MCF 10A (cell line): Measurements from ENCODE around the gene RUBCN. TPM values are rescaled to one million over a fixed set of nuclear protein-coding genes. Genes with fewer than 3 reads are reported as not detected.
"Not testable (repeated sequence)": the region's sequence is repeated elsewhere in the genome, so short reads cannot be mapped to it uniquely, and the experiment has no call there.

Experiments
- BruUV-seq: library from RNA; stranded (reverse); fragments of 400-500 nt; replicated peaks from 2 replicates; lab custom pipeline; 2021; lab: Mats Ljungman, UMichigan
- CTCF ChIA-PET: fragments of 300-600 bp; sonication (Branson Sonifier 250); formaldehyde crosslinking; extraction: SDS; loops from one replicate; lab custom pipeline; 2021; ENCODE audit warnings: antibody characterized with exemption, inconsistent platforms; lab: Yijun Ruan, JAX
- POLR2A ChIA-PET: fragments of 300-600, 350-650 bp; sonication (Branson Sonifier 250); formaldehyde crosslinking; extraction: SDS; loops from one replicate; lab custom pipeline; 2020; ENCODE audit warnings: antibody characterized with exemption, inconsistent platforms; lab: Yijun Ruan, JAX
- DNase-seq: peaks from one replicate; pipeline ENCODE4 v3.0.0-alpha.2; 2018; ENCODE audit not compliant: unreplicated experiment
- H3K27ac Mint-ChIP-seq: one replicate; pipeline ENCODE4 v1.8.0; 2022; ENCODE audit warnings: mild to moderate bottlenecking, low read depth, mixed read lengths; ENCODE audit not compliant: unreplicated experiment
- H3K27me3 Mint-ChIP-seq: one replicate; pipeline ENCODE4 v1.8.0; 2022; ENCODE audit warnings: mixed read lengths; ENCODE audit not compliant: insufficient read depth, unreplicated experiment
- H3K36me3 Mint-ChIP-seq: one replicate; pipeline ENCODE4 v1.8.0; 2022; ENCODE audit warnings: mild to moderate bottlenecking, moderate library complexity, mixed read lengths; ENCODE audit not compliant: insufficient read depth, unreplicated experiment
- H3K4me1 Mint-ChIP-seq: one replicate; pipeline ENCODE4 v1.8.0; 2022; ENCODE audit warnings: mixed read lengths; ENCODE audit not compliant: insufficient read depth, unreplicated experiment
- H3K4me3 Mint-ChIP-seq: one replicate; pipeline ENCODE4 v1.8.0; 2022; ENCODE audit warnings: mild to moderate bottlenecking, moderate library complexity, mixed read lengths; ENCODE audit not compliant: unreplicated experiment
- H3K9me3 Mint-ChIP-seq: one replicate; pipeline ENCODE4 v1.8.0; 2022; ENCODE audit warnings: mixed read lengths; ENCODE audit not compliant: unreplicated experiment
- intact Hi-C: fragments of 100-400 bp; cut with micrococcal nuclease; formaldehyde crosslinking; loops from 2 replicates; pipeline ENCODE4 v1.14.1; 2022
- total RNA-seq: library from RNA; stranded (reverse); gene quantifications from 2 replicates; pipeline ENCODE4 v1.2.3, GENCODE V29; 2022
- TF ChIP-seq, protein P1 (sequence below): fragments of 200-600 bp; IDR thresholded peaks from one replicate; pipeline ENCODE4 v1.8.0; 2022; ENCODE audit warnings: antibody characterized with exemption, mild to moderate bottlenecking; ENCODE audit not compliant: unreplicated experiment

RUBCN gene
- total RNA-seq, 1 experiment from 2014 or later: 29.9 TPM

DNA sequence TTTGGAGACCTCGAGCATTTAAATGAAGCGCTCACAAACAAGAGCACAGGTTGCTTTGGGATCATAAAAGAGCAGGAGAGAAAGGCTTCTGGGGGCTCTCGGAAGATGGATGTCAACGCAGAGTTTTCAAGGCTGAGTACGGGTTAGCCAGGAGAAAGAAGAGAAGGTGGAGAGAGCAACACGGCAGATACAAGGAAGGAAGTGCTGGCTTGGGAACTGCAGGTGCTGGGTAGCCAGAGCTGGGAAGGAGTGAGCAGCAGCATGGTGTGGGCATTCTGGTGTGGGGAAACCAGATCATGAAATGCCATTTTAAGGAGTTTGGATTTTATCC lies 580 bp upstream of the RUBCN start:
- H3K36me3 Mint-ChIP-seq: no peaks in the 10 kb centered on the region
- DNase-seq: no peak
- TF ChIP-seq, protein P1, sequence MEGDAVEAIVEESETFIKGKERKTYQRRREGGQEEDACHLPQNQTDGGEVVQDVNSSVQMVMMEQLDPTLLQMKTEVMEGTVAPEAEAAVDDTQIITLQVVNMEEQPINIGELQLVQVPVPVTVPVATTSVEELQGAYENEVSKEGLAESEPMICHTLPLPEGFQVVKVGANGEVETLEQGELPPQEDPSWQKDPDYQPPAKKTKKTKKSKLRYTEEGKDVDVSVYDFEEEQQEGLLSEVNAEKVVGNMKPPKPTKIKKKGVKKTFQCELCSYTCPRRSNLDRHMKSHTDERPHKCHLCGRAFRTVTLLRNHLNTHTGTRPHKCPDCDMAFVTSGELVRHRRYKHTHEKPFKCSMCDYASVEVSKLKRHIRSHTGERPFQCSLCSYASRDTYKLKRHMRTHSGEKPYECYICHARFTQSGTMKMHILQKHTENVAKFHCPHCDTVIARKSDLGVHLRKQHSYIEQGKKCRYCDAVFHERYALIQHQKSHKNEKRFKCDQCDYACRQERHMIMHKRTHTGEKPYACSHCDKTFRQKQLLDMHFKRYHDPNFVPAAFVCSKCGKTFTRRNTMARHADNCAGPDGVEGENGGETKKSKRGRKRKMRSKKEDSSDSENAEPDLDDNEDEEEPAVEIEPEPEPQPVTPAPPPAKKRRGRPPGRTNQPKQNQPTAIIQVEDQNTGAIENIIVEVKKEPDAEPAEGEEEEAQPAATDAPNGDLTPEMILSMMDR: no peak
- H3K9me3 Mint-ChIP-seq: no peaks in the 10 kb centered on the region
- intact Hi-C loops: loop anchor here (1.0 to 2.0 kb wide), 2 partner anchors 25 to 66 kb away; no protein-coding TSS in a partner anchor
- peak overlapping the region; percentile 82 for H3K4me3 Mint-ChIP-seq
- H3K4me1 Mint-ChIP-seq: peaks cover 20% of the 10 kb centered on the region
- TSS peak; percentile 82 for BruUV-seq
- CTCF ChIA-PET: no interaction called here
- no peaks in the 10 kb centered on the region for H3K27me3 Mint-ChIP-seq
- H3K27ac Mint-ChIP-seq: peak overlapping the region; percentile 82
- POLR2A ChIA-PET: interaction anchor here (0.7 to 6.3 kb wide), 7 partner anchors 11 to 56 kb away, joined by 3 to 105 read pairs (median 4); partner anchors contain the start of gene FYTTD1

DNA sequence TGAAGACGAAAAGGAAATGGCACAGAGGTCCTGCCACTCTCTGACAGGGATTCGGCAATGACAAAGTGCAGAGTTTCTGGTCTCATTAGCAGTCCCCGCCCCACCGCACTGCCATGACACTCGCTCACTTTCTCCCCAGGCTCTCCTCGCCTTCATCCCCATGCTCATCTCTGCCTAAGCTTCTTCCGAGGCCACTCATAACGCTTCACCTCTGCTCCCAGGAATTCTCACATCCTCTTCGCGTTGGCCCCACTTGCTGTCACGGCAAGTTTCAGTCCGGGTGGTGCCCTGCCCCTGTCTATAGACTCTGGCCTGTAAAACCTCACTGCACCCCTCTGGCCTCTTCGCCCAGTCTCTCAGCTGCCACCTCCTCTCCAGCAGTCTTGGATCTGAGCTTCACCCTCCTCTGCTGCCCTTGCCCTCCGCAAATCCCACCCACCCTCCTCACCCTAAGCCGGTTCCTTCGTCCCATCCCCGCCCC lies 654 bp downstream of the RUBCN start:
- H3K36me3 Mint-ChIP-seq: no peaks in the 10 kb centered on the region
- H3K27me3 Mint-ChIP-seq: no peaks in the 10 kb centered on the region
- peak overlapping the region; percentile 82 for H3K4me3 Mint-ChIP-seq
- CTCF ChIA-PET: interaction anchor here (1.6 kb wide), 1 partner anchor 13 kb away, joined by 4 read pairs; no protein-coding TSS in a partner anchor
- TF ChIP-seq, protein P1: no peak
- H3K9me3 Mint-ChIP-seq: no peaks in the 10 kb centered on the region
- BruUV-seq: no TSS peak
- H3K27ac Mint-ChIP-seq: peak overlapping the region; percentile 72
- peak; percentile 12 for DNase-seq
- POLR2A ChIA-PET: interaction anchor here (0.6 to 6.3 kb wide), 8 partner anchors 10 to 66 kb away, joined by 3 to 105 read pairs (median 8); partner anchors contain the start of gene FYTTD1
- intact Hi-C loops: loop anchor here (2.0 kb wide), 1 partner anchor 67 kb away; no protein-coding TSS in a partner anchor
- peaks cover 20% of the 10 kb centered on the region for H3K4me1 Mint-ChIP-seq

DNA sequence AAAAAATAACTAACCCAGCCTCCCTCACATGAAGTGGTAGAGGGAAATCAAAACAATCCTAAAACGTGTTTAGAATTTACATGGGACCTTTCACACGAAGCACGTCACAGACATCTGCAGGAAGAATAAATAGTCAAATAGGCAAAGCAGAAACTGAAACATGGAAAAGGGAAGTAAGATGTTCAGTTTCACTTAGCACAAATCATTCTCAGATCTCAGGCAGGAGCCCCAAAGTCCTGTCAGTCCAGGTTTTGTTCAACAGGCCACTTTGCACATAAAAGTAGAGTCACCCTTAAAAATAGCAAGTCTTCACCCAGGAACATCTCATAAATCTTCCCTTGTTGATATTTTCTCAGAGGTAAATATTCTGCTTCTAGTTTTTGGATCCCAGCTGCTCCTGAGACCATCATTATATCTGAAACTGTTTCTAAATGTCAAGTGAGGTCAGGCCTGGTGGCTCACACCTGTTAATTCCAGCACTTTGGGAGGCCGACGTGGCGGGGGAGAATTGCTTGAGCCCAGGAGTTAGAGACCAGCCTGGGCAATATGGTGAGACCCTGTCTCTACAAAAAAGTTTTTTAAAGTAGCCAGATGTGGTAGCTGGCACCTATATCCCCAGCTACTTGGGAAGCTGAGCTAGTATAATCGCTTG lies 1.9 kb downstream of the RUBCN start:
- intact Hi-C loops: no loop called here
- no peak overlapping the region for H3K4me3 Mint-ChIP-seq
- TF ChIP-seq, protein P1: no peak
- CTCF ChIA-PET: interaction anchor here (0.6 to 1.6 kb wide), 3 partner anchors 11 to 1874 kb away, joined by 3 to 4 read pairs (median 3); no protein-coding TSS in a partner anchor
- no peaks in the 10 kb centered on the region for H3K9me3 Mint-ChIP-seq
- BruUV-seq: TSS peak; percentile 9
- DNase-seq: no peak
- H3K4me1 Mint-ChIP-seq: peaks cover 32% of the 10 kb centered on the region
- no peak overlapping the region for H3K27ac Mint-ChIP-seq
- no peaks in the 10 kb centered on the region for H3K36me3 Mint-ChIP-seq
- no peaks in the 10 kb centered on the region for H3K27me3 Mint-ChIP-seq
- POLR2A ChIA-PET: interaction anchor here (0.6 to 6.3 kb wide), 6 partner anchors 11 to 363 kb away, joined by 3 to 105 read pairs (median 8); partner anchors contain the start of gene FYTTD1

DNA sequence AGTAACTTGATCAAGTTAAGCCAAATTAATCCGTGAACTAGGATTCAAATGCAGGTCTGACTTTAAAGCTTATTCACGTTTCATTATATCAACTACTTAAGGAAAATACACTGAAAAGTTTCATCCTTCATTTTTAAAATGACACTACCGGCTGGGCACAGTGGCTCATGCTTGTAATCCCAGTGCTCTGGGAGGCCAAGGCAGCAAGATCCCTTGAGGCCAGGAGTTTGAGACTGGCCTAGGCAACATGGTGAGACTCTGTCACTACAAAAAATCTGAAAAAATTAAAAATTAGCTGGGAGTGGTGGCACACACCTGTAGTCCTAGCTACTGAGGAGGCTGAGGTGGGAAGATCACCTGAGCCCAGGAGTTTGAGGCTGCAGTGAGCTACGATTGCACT lies 3.7 kb downstream of the RUBCN start:
- TF ChIP-seq, protein P1: no peak
- no TSS peak for BruUV-seq
- H3K4me1 Mint-ChIP-seq: peaks cover 39% of the 10 kb centered on the region
- ChIA-PET CTCF (interaction anchor here (0.5 kb wide), 1 partner anchor 1434 kb away, joined by 5 read pairs; no protein-coding TSS in a partner anchor), POLR2A (interaction anchor here (1.2 to 6.3 kb wide), 4 partner anchors 10 to 17 kb away, joined by 6 to 105 read pairs (median 12); partner anchors contain the start of gene FYTTD1)
- H3K4me3 Mint-ChIP-seq: no peak overlapping the region
- DNase-seq: no peak
- intact Hi-C loops: no loop called here
- no peaks in the 10 kb centered on the region for H3K9me3 Mint-ChIP-seq
- H3K36me3 Mint-ChIP-seq: no peaks in the 10 kb centered on the region
- no peak overlapping the region for H3K27ac Mint-ChIP-seq
- no peaks in the 10 kb centered on the region for H3K27me3 Mint-ChIP-seq

DNA sequence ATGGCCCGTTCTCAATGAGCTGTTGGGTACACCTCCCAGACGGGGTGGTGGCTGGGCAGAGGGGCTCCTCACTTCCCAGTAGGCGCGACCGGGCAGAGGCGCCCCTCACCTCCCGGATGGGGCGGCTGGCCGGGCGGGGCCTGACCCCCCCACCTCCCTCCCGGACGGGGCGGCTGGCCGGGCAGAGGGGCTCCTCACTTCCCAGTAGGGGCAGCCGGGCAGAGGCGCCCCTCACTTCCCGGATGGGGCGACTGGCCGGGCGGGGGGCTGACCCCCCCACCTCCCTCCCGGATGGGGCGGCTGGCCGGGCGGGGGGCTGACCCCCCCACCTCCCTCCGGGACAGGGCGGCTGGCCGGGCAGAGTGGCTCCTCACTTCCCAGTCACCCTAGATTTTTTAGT lies 5.2 kb downstream of the RUBCN start:
- intact Hi-C loops: loop anchor here (2.0 kb wide), 1 partner anchor 19 kb away; no protein-coding TSS in a partner anchor
- not testable (repeated sequence) for BruUV-seq

More for the DNA sequence above, 5.2 kb downstream of the RUBCN start:
- H3K27me3 Mint-ChIP-seq, H3K36me3 Mint-ChIP-seq, DNase-seq, H3K4me3 Mint-ChIP-seq, CTCF ChIA-PET, H3K9me3 Mint-ChIP-seq, H3K27ac Mint-ChIP-seq: not testable (repeated sequence)
- peaks cover 31% of the 10 kb centered on the region for H3K4me1 Mint-ChIP-seq
- POLR2A ChIA-PET: interaction anchor here (2.6 kb wide), 1 partner anchor 19 kb away, joined by 16 read pairs; the partner anchor contains the start of gene FYTTD1
